ENCODE results near the gene ZNF595.
"Not testable (repeated sequence)": the region's sequence is repeated elsewhere in the genome, so short reads cannot be mapped to it uniquely, and the experiment has no call there.

DNA sequence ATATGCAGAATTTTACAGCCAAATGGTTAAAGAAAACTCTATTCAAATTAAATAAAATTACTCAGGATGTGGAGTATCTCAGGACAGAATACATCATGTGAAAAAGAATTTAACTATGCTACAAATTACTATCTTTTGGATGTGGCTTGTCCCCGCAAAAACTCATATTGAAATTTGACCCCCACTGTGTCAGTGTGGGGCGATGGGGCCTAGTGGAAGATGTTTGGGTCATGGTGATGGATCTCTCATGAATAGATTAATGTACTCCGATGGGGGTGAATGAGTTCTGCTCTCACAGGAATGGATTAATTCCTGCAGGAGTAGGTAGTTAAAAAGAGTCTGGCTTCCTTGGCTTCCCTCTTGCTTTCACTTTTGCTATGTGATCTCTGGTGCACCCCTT, 35.0 kb upstream of the ZNF595 start:
- TF ChIP-seq, protein P1, sequence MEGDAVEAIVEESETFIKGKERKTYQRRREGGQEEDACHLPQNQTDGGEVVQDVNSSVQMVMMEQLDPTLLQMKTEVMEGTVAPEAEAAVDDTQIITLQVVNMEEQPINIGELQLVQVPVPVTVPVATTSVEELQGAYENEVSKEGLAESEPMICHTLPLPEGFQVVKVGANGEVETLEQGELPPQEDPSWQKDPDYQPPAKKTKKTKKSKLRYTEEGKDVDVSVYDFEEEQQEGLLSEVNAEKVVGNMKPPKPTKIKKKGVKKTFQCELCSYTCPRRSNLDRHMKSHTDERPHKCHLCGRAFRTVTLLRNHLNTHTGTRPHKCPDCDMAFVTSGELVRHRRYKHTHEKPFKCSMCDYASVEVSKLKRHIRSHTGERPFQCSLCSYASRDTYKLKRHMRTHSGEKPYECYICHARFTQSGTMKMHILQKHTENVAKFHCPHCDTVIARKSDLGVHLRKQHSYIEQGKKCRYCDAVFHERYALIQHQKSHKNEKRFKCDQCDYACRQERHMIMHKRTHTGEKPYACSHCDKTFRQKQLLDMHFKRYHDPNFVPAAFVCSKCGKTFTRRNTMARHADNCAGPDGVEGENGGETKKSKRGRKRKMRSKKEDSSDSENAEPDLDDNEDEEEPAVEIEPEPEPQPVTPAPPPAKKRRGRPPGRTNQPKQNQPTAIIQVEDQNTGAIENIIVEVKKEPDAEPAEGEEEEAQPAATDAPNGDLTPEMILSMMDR (conservative IDR thresholded peaks at IDR 0.05; ENCODE audit: low read length), result not testable (repeated sequence)
- TF ChIP-seq EZH2phosphoT487 (IDR thresholded peaks at IDR 0.05; ENCODE audit: borderline replicate concordance, low read depth, low read length), result not testable (repeated sequence)

All from OCI-LY7 (cell line).